HepG2 (cell line): Measurements from ENCODE around the gene BSN. TPM values are rescaled to one million over a fixed set of nuclear protein-coding genes. Genes with fewer than 3 reads are reported as not detected.

ENCODE experiments used
- ARID3A ChIP-seq: IDR thresholded peaks from 2 replicates; pipeline ENCODE4 v1.6.1; 2012; ENCODE audit warnings: low read depth, low read length, improper control_type of control experiment
- BORCS8-MEF2B ChIP-seq: sonication (generic); formaldehyde crosslinking; IDR thresholded peaks from 2 replicates; pipeline ENCODE4 v1.8.0; 2022; ENCODE audit warnings: mild to moderate bottlenecking, missing genetic modification reagents
- CBX5 ChIP-seq: sonication (generic); formaldehyde crosslinking; IDR thresholded peaks from 2 replicates; pipeline ENCODE4 v1.4.0; 2020; ENCODE audit warnings: missing genetic modification reagents, borderline replicate concordance
- EP300 ChIP-seq, 3 experiments: sonication (generic) in 1 of 3; formaldehyde crosslinking in 1 of 3; IDR thresholded peaks; 2 replicates each; pipeline versions ENCODE4 v1.5.1 to v1.6.1; 2011 to 2020; ENCODE audit warnings: low read depth in 2 of 3, low read length in 2 of 3, borderline replicate concordance in 1 of 3, improper control_type of control experiment in 1 of 3, mild to moderate bottlenecking in 1 of 3, missing genetic modification reagents in 1 of 3, moderate library complexity in 1 of 3
- ERF ChIP-seq: IDR thresholded peaks from 2 replicates; pipeline ENCODE4 v1.6.1; 2018; ENCODE audit warnings: missing biosample characterization, missing genetic modification reagents
- FOXO1 ChIP-seq: sonication (generic); formaldehyde crosslinking; IDR thresholded peaks from 2 replicates; pipeline ENCODE4 v1.4.0; 2020; ENCODE audit warnings: missing genetic modification reagents
- GMEB2 ChIP-seq: IDR thresholded peaks from 2 replicates; pipeline ENCODE4 v1.6.1; 2016; ENCODE audit warnings: missing biosample characterization, missing genetic modification reagents, low read depth
- IRF2 ChIP-seq: IDR thresholded peaks from 2 replicates; pipeline ENCODE4 v1.6.1; 2018; ENCODE audit warnings: missing genetic modification reagents, missing compliant biosample characterization
- MEF2D ChIP-seq: sonication (generic); formaldehyde crosslinking; IDR thresholded peaks from 2 replicates; pipeline ENCODE4 v1.5.1; 2020; ENCODE audit warnings: mild to moderate bottlenecking, missing genetic modification reagents
- PHF21A ChIP-seq: sonication (generic); formaldehyde crosslinking; IDR thresholded peaks from 2 replicates; pipeline ENCODE4 v1.5.0; 2020; ENCODE audit warnings: mild to moderate bottlenecking, missing genetic modification reagents
- PHF5A ChIP-seq: IDR thresholded peaks from one replicate; pipeline ENCODE4 v1.6.1; 2018; ENCODE audit warnings: low read depth, missing genetic modification reagents; ENCODE audit not compliant: unreplicated experiment
- RARG ChIP-seq: sonication (generic); formaldehyde crosslinking; IDR thresholded peaks from 2 replicates; pipeline ENCODE4 v1.4.0; 2020; ENCODE audit warnings: low read depth, mild to moderate bottlenecking, missing genetic modification reagents
- THAP7 ChIP-seq: sonication (generic); formaldehyde crosslinking; IDR thresholded peaks from 2 replicates; pipeline ENCODE4 v1.8.1; 2023; ENCODE audit warnings: mild to moderate bottlenecking, missing genetic modification reagents
- THRA ChIP-seq: sonication (generic); formaldehyde crosslinking; IDR thresholded peaks from 2 replicates; pipeline ENCODE4 v1.4.0; 2020; ENCODE audit warnings: missing genetic modification reagents, borderline replicate concordance
- ZBTB25 ChIP-seq: IDR thresholded peaks from 2 replicates; pipeline ENCODE4 v1.6.1; 2018; ENCODE audit warnings: missing genetic modification reagents
- ZNF253 ChIP-seq: sonication (generic); formaldehyde crosslinking; IDR thresholded peaks from 2 replicates; pipeline ENCODE4 v1.8.0; 2022; ENCODE audit warnings: mild to moderate bottlenecking, missing genetic modification reagents, borderline replicate concordance
- ZNF414 ChIP-seq: sonication (generic); formaldehyde crosslinking; IDR thresholded peaks from 2 replicates; pipeline ENCODE4 v1.5.0; 2020; ENCODE audit warnings: missing genetic modification reagents
- ZSCAN21 ChIP-seq: sonication (generic); formaldehyde crosslinking; IDR thresholded peaks from 2 replicates; pipeline ENCODE4 v1.8.0; 2022; ENCODE audit warnings: mild to moderate bottlenecking, missing genetic modification reagents, moderate library complexity, borderline replicate concordance
- ZSCAN25 ChIP-seq: sonication (generic); formaldehyde crosslinking; IDR thresholded peaks from 2 replicates; pipeline ENCODE4 v1.8.0; 2022; ENCODE audit warnings: mild to moderate bottlenecking, missing genetic modification reagents
- polyA plus RNA-seq, 8 experiments: library from polyadenylated mRNA; depleted of rRNA in 3 of 8; stranded (reverse) in 7 of 8; unstranded in 1 of 8; fragments of >200 nt; fragmentation: Illumina TruSeq in 4 of 8; extraction: Trizol in 4 of 8; gene quantifications; 2 replicates each; pipeline versions ENCODE4 v1.2.1 to v1.2.3, GENCODE V29; 2011 to 2016; ENCODE audit warnings: low read depth in 4 of 8, missing spikeins in 1 of 8, mixed read lengths in 1 of 8; ENCODE audit not compliant: insufficient read depth in 1 of 8
- total RNA-seq, 5 experiments: library from RNA; depleted of rRNA; stranded (reverse); fragments of >200 nt; fragmentation: Illumina TruSeq; extraction: Trizol; gene quantifications; 2 replicates each; pipeline ENCODE4 v1.2.3, GENCODE V29; 2016; ENCODE audit warnings: low read depth in 1 of 5

Gene BSN
- total and polyA plus RNA-seq, 2 of the 13 experiments (the other 11 are each of a cell fraction or from before 2014, with no cell fraction given) = 0.42 to 0.86 TPM

- peak; percentile 50; the same call in 1 of the 2 replicates for TF ChIP-seq RARG
- no peak; the same call in 1 of the 2 replicates for TF ChIP-seq THAP7 (CRISPR knock-in tag)
- 0 out of 2 replicates have a peak, but pooled peaks have one; percentile 62 for TF ChIP-seq PHF21A (CRISPR knock-in tag)
- TF ChIP-seq THRA (CRISPR knock-in tag) = peak; percentile 87
- peak; percentile 37 for TF ChIP-seq MEF2D (CRISPR knock-in tag)
- TF ChIP-seq ZSCAN21 (CRISPR knock-in tag) = no peak; the same call in 1 of the 2 replicates
- peak; percentile 59; the same call in 1 of the 2 replicates for TF ChIP-seq ZBTB25 (CRISPR knock-in tag)
- 0 out of 2 replicates have a peak, but pooled peaks have one; percentile 36 for TF ChIP-seq BORCS8-MEF2B
- peak; percentile 60; the same call in 1 of the 2 replicates for TF ChIP-seq ERF (CRISPR knock-in tag)
- TF ChIP-seq FOXO1 (CRISPR knock-in tag) = peak; percentile 81
- TF ChIP-seq ZNF253 = no peak
- TF ChIP-seq PHF5A (CRISPR knock-in tag) = peak; percentile 34
- TF ChIP-seq ARID3A = no peak
- TF ChIP-seq CBX5 (CRISPR knock-in tag) = peak; percentile 49; the same call in 1 of the 2 replicates
- TF ChIP-seq GMEB2 = 0 out of 2 replicates have a peak, but pooled peaks have one; percentile 30
- TF ChIP-seq ZSCAN25 = no peak
- peak in 1 of 2 experiments; percentile 75; a peak in 2 of 4 replicates for TF ChIP-seq EP300 (IDR thresholded peaks at IDR 0.05; ENCODE audit: low read depth in 2 of 2, low read length in 2 of 2)
- TF ChIP-seq EP300 (CRISPR knock-in tag; IDR thresholded peaks at IDR 0.05; ENCODE audit: borderline replicate concordance) = no peak; the same call in 1 of the 2 replicates
- TF ChIP-seq ZNF414 (CRISPR knock-in tag) = 0 out of 2 replicates have a peak, but pooled peaks have one; percentile 34
- peak; percentile 47; the same call in 1 of the 2 replicates for TF ChIP-seq IRF2
Measured at GRCh38 chr3:49671291-49672288, 117.3 kb downstream of the BSN start (continued).
